HepG2 (cell line): ENCODE data around the gene BCKDHA. TPM values are rescaled to one million over a fixed set of nuclear protein-coding genes. Genes with fewer than 3 reads are reported as not detected.

ENCODE experiments used
- ATF7-NPFF ChIP-seq: sonication (generic); formaldehyde crosslinking; IDR thresholded peaks from 2 replicates; pipeline ENCODE4 v1.8.1; 2023; ENCODE audit warnings: mild to moderate bottlenecking, low read depth, missing genetic modification reagents, moderate library complexity
- CEBPG ChIP-seq: IDR thresholded peaks from 2 replicates; pipeline ENCODE4 v1.6.1; 2016
- KLF6 ChIP-seq: IDR thresholded peaks from 2 replicates; pipeline ENCODE4 v1.8.0; 2016; ENCODE audit warnings: missing biosample characterization, missing genetic modification reagents
- NFYC ChIP-seq: IDR thresholded peaks from 2 replicates; pipeline ENCODE4 v1.6.1; 2016; ENCODE audit warnings: missing genetic modification reagents, missing compliant biosample characterization
- NR2C2 ChIP-seq: sonication (generic); formaldehyde crosslinking; IDR thresholded peaks from 2 replicates; pipeline ENCODE4 v1.4.0; 2020; ENCODE audit warnings: missing genetic modification reagents, mild to moderate bottlenecking, moderate library complexity, borderline replicate concordance
- RNF2 ChIP-seq: fragments of 450-650 bp; conservative IDR thresholded peaks from 2 replicates; pipeline ENCODE4 v1.6.1; 2016; ENCODE audit warnings: low read depth
- SIN3A ChIP-seq: IDR thresholded peaks from 2 replicates; pipeline ENCODE4 v1.6.1; 2011; ENCODE audit warnings: low read depth, mild to moderate bottlenecking, control low read depth, low read length, borderline replicate concordance
- TGIF2 ChIP-seq: IDR thresholded peaks from 2 replicates; pipeline ENCODE4 v1.6.1; 2016; ENCODE audit warnings: control low read depth, missing compliant biosample characterization
- ZNF263 ChIP-seq: sonication (generic); formaldehyde crosslinking; IDR thresholded peaks from 2 replicates; pipeline ENCODE4 v1.4.0; 2020; ENCODE audit warnings: missing genetic modification reagents
- ZNF724P ChIP-seq: sonication (generic); formaldehyde crosslinking; IDR thresholded peaks from 2 replicates; pipeline ENCODE4 v1.8.0; 2022; ENCODE audit warnings: missing genetic modification reagents, borderline replicate concordance
- ZNF782 ChIP-seq: sonication (generic); formaldehyde crosslinking; IDR thresholded peaks from 2 replicates; pipeline ENCODE4 v1.4.0; 2020; ENCODE audit warnings: missing genetic modification reagents, mild to moderate bottlenecking, borderline replicate concordance
- ZSCAN22 ChIP-seq: sonication (generic); formaldehyde crosslinking; IDR thresholded peaks from 2 replicates; pipeline ENCODE4 v1.4.0; 2020; ENCODE audit warnings: mild to moderate bottlenecking, missing genetic modification reagents
- polyA plus RNA-seq, 8 experiments: library from polyadenylated mRNA; depleted of rRNA in 3 of 8; stranded (reverse) in 7 of 8; unstranded in 1 of 8; fragments of >200 nt; fragmentation: Illumina TruSeq in 4 of 8; extraction: Trizol in 4 of 8; gene quantifications; 2 replicates each; pipeline versions ENCODE4 v1.2.1 to v1.2.3, GENCODE V29; 2011 to 2016; ENCODE audit warnings: low read depth in 4 of 8, missing spikeins in 1 of 8, mixed read lengths in 1 of 8; ENCODE audit not compliant: insufficient read depth in 1 of 8
- total RNA-seq, 5 experiments: library from RNA; depleted of rRNA; stranded (reverse); fragments of >200 nt; fragmentation: Illumina TruSeq; extraction: Trizol; gene quantifications; 2 replicates each; pipeline ENCODE4 v1.2.3, GENCODE V29; 2016; ENCODE audit warnings: low read depth in 1 of 5
- TF ChIP-seq, protein P1 (sequence below): sonication (generic); formaldehyde crosslinking; IDR thresholded peaks from 2 replicates; pipeline ENCODE4 v1.4.0; 2020; ENCODE audit warnings: missing genetic modification reagents
- TF ChIP-seq, protein P2 (sequence below): sonication (generic); formaldehyde crosslinking; IDR thresholded peaks from 2 replicates; pipeline ENCODE4 v1.5.0; 2020; ENCODE audit warnings: mild to moderate bottlenecking, missing genetic modification reagents
- TF ChIP-seq, protein P3 (sequence below): sonication (generic); formaldehyde crosslinking; IDR thresholded peaks from 2 replicates; pipeline ENCODE4; 2020; ENCODE audit warnings: missing genetic modification reagents, mild to moderate bottlenecking, borderline replicate concordance
- TF ChIP-seq, protein P4 (sequence below): sonication (generic); formaldehyde crosslinking; IDR thresholded peaks from 2 replicates; pipeline ENCODE4 v1.4.0; 2020; ENCODE audit warnings: low read depth, missing genetic modification reagents
- TF ChIP-seq, protein P5 (sequence below): sonication (generic); formaldehyde crosslinking; conservative IDR thresholded peaks from 2 replicates; pipeline ENCODE4 v1.8.0; 2022; ENCODE audit warnings: low read depth, missing genetic modification reagents

BCKDHA gene
- total and polyA plus RNA-seq, 2 of the 13 experiments (the other 11 are each of a cell fraction or from before 2014, with no cell fraction given) = 11.8 to 31.5 TPM

DNA sequence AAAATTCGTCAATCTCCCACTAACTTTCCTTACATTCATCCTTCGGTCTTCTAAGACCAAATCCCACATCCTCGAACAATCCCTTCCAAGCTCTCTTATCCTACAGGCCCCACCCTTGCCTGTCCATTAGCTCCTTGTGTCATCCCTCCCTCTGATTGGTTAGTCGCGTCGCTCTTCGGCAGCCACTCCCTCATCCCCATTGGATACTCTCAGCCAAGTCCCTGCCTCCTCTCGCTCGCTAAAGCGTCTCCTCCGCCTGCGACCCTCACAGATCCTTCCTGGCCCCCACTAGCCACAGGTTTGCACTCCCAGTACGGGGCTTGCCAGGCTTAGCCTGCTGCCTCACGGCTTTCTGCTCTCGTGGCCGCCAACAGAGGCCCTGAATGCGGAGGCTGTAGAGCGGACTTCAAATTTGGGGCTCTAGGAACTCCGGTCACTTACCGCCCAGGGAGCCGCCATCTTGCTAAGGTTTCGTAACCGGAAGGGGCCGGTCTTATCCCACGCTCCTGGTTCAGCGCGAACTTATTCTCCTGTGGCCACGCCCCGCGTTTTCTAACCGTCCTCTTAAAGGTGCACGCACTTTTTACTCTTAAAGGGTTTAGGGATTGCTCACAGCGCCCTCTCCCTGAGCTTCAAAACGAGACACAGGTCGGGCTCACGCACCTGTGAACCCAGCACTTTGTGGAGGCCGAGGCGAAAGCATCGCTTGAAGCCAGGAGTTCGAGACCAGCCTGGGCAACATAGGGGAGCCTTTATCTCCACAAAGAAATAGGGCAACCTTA is 42.0 kb downstream of the BCKDHA start, which contains the start of gene DMAC2 (continued):
- TF ChIP-seq, protein P1, sequence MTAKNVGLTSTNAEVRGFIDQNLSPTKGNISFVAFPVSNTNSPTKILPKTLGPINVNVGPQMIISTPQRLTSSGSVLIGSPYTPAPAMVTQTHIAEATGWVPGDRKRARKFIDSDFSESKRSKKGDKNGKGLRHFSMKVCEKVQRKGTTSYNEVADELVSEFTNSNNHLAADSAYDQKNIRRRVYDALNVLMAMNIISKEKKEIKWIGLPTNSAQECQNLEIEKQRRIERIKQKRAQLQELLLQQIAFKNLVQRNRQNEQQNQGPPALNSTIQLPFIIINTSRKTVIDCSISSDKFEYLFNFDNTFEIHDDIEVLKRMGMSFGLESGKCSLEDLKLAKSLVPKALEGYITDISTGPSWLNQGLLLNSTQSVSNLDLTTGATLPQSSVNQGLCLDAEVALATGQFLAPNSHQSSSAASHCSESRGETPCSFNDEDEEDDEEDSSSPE (CRISPR knock-in tag) = peak; percentile 63
- TF ChIP-seq NFYC (CRISPR knock-in tag) = peak; percentile 88
- peak; percentile 80; the same call in 1 of the 2 replicates for TF ChIP-seq KLF6 (CRISPR knock-in tag)
- TF ChIP-seq SIN3A = peak; percentile 71; the same call in 1 of the 2 replicates
- peak; percentile 69; the same call in 1 of the 2 replicates for TF ChIP-seq ZNF724P (CRISPR knock-in tag)
- peak; percentile 62; the same call in 1 of the 2 replicates for TF ChIP-seq NR2C2 (CRISPR knock-in tag)
- peak; percentile 76 for TF ChIP-seq RNF2
- TF ChIP-seq CEBPG (CRISPR knock-in tag) = peak; percentile 92
- TF ChIP-seq, protein P2, sequence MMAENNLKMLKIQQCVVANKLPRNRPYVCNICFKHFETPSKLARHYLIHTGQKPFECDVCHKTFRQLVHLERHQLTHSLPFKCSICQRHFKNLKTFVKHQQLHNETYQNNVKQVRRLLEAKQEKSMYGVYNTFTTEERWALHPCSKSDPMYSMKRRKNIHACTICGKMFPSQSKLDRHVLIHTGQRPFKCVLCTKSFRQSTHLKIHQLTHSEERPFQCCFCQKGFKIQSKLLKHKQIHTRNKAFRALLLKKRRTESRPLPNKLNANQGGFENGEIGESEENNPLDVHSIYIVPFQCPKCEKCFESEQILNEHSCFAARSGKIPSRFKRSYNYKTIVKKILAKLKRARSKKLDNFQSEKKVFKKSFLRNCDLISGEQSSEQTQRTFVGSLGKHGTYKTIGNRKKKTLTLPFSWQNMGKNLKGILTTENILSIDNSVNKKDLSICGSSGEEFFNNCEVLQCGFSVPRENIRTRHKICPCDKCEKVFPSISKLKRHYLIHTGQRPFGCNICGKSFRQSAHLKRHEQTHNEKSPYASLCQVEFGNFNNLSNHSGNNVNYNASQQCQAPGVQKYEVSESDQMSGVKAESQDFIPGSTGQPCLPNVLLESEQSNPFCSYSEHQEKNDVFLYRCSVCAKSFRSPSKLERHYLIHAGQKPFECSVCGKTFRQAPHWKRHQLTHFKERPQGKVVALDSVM = peak; percentile 62
- TF ChIP-seq ZNF782 (CRISPR knock-in tag) = peak; percentile 83; the same call in 1 of the 2 replicates
- TF ChIP-seq, protein P3, sequence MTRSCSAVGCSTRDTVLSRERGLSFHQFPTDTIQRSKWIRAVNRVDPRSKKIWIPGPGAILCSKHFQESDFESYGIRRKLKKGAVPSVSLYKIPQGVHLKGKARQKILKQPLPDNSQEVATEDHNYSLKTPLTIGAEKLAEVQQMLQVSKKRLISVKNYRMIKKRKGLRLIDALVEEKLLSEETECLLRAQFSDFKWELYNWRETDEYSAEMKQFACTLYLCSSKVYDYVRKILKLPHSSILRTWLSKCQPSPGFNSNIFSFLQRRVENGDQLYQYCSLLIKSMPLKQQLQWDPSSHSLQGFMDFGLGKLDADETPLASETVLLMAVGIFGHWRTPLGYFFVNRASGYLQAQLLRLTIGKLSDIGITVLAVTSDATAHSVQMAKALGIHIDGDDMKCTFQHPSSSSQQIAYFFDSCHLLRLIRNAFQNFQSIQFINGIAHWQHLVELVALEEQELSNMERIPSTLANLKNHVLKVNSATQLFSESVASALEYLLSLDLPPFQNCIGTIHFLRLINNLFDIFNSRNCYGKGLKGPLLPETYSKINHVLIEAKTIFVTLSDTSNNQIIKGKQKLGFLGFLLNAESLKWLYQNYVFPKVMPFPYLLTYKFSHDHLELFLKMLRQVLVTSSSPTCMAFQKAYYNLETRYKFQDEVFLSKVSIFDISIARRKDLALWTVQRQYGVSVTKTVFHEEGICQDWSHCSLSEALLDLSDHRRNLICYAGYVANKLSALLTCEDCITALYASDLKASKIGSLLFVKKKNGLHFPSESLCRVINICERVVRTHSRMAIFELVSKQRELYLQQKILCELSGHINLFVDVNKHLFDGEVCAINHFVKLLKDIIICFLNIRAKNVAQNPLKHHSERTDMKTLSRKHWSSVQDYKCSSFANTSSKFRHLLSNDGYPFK = peak; percentile 99
- peak; percentile 68 for TF ChIP-seq ATF7-NPFF
- TF ChIP-seq ZNF263 (CRISPR knock-in tag) = peak; percentile 26; the same call in 1 of the 2 replicates
- TF ChIP-seq ZSCAN22 (CRISPR knock-in tag) = no peak
- TF ChIP-seq, protein P4, sequence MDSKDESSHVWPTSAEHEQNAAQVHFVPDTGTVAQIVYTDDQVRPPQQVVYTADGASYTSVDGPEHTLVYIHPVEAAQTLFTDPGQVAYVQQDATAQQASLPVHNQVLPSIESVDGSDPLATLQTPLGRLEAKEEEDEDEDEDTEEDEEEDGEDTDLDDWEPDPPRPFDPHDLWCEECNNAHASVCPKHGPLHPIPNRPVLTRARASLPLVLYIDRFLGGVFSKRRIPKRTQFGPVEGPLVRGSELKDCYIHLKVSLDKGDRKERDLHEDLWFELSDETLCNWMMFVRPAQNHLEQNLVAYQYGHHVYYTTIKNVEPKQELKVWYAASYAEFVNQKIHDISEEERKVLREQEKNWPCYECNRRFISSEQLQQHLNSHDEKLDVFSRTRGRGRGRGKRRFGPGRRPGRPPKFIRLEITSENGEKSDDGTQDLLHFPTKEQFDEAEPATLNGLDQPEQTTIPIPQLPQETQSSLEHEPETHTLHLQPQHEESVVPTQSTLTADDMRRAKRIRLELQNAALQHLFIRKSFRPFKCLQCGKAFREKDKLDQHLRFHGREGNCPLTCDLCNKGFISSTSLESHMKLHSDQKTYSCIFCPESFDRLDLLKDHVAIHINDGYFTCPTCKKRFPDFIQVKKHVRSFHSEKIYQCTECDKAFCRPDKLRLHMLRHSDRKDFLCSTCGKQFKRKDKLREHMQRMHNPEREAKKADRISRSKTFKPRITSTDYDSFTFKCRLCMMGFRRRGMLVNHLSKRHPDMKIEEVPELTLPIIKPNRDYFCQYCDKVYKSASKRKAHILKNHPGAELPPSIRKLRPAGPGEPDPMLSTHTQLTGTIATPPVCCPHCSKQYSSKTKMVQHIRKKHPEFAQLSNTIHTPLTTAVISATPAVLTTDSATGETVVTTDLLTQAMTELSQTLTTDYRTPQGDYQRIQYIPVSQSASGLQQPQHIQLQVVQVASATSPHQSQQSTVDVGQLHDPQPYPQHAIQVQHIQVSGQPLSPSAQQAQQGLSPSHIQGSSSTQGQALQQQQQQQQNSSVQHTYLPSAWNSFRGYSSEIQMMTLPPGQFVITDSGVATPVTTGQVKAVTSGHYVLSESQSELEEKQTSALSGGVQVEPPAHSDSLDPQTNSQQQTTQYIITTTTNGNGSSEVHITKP (CRISPR knock-in tag) = 0 out of 2 replicates have a peak, but pooled peaks have one; percentile 35
- peak; percentile 43; the same call in 1 of the 2 replicates for TF ChIP-seq TGIF2 (CRISPR knock-in tag)
- TF ChIP-seq, protein P5, sequence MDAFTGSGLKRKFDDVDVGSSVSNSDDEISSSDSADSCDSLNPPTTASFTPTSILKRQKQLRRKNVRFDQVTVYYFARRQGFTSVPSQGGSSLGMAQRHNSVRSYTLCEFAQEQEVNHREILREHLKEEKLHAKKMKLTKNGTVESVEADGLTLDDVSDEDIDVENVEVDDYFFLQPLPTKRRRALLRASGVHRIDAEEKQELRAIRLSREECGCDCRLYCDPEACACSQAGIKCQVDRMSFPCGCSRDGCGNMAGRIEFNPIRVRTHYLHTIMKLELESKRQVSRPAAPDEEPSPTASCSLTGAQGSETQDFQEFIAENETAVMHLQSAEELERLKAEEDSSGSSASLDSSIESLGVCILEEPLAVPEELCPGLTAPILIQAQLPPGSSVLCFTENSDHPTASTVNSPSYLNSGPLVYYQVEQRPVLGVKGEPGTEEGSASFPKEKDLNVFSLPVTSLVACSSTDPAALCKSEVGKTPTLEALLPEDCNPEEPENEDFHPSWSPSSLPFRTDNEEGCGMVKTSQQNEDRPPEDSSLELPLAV (CRISPR knock-in tag) = no peak
